T follicular helper cell (primary cell): ENCODE results near the gene DKKL1.
"Not testable (repeated sequence)": the region's sequence is repeated elsewhere in the genome, so short reads cannot be mapped to it uniquely, and the experiment has no call there.

Source experiments
- DNase-seq: peaks from one replicate; pipeline ENCODE4 v3.0.0-alpha.2; 2020; ENCODE audit warnings: low read depth

Gene DKKL1

DNA sequence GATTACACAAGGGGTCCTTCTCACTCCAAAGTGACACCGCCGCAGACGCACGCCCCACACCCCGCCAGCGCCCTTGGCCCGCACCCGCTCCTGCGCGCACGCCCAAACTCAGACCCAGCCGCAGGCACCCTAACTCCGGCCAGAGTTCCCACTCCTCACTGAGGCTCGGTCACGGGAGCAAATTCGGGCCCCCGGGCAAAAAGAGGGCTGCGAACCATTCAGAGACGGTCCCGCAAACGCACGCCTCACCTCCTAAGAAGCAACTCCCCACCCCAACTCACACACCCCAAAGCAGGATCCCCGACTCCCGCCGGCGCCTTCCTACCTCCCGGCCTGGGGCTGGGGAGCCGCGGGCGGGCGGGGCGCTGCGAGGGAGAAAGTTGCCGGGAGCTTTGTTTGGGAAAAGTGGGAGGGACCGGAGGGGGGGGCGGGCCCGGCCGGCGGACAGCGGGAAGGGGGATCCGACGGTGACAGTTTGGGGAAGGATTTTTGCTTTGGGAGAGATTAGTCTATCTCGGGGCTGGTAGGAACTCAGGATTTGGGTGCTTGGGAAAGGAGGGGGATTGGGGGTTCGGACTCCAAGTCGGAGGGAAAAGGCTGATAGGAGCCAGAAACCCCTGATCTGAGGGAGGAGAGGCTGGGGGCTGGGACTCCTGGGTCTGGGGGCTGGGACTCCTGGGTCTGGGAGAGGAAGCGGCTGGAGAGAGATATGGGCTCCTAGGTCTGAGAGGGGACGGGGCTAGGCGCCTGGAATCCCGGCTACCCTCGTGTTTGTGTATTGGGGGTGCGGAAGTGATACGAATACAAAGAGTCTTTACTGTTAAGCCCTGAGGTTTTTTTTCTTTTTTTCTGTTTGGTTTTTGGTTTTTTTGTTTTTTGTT is 1.4 kb upstream of the DKKL1 start, which contains the start of gene TEAD2:
Gene TEAD2 (minus strand): TSS at position 369 of the 881 bp plus-strand sequence. CDS start 2,341 bp downstream, outside the sequence.
- DNase-seq: no peak

DNA sequence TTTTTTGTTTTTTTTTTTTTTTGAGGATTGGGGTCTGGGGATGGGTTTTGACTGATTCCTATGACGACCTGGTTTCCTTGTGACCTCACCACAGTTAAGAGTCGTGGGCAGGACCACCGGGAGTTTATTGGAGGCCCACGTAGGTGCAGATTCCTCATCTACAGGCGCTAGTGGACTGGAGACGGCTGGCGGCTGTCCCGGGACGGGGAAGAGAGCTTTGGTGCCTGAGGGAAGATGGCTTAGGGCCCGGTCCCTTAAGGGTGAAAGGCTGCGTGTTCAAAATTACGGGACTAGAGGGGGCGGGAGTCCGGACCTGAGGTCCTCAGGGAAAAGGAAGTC is 779 bp upstream of the DKKL1 start:
- DNase-seq: no peak

DNA sequence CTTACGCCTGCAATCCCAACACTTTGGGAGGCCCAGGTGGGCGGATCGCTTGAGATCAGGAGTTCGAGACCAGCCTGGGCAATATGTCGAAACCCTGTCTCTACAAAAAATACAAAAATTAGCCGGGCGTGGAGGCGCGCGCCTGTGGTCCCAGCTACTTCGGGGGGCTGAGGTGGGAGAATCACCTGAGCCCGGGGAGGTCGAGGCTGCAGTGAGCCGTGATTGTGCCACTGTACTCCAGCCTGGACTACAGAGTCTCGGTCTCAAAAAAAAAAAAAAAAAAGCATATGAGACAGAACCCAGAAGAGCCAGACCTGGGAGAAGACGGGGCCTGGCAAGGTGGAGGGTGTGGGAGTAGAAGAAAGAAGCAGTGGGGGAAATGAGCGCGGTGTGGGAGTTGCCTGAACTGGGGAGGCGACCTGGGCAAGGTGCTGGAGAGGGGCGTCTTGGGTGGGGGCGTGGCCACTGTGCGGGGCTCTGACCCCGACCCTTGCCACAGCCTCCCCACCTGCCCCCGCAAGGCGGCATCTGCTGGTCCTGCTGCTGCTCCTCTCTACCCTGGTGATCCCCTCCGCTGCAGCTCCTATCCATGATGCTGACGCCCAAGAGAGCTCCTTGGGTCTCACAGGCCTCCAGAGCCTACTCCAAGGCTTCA is 533 bp downstream of the DKKL1 start:
- no peak for DNase-seq

DNA sequence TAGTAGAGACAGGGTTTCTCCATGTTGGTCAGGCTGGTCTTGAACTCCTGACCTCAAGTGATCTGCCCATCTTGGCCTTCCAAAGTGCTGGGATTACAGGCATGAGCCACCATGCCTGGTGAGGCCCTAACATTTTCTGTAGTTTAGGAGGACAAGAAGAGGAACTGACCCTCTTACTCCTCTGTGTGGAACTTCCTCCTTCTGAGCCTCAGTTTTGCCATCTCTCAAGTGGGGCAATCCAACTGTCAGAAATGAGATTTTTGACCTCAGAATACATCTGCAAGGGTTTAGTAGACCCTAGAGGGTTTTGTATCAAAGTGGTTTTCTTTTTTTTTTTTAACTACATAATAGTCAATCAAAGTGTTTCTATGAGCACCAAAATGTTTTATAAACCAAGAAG is 2.4 kb downstream of the DKKL1 start:
- no peak for DNase-seq

DNA sequence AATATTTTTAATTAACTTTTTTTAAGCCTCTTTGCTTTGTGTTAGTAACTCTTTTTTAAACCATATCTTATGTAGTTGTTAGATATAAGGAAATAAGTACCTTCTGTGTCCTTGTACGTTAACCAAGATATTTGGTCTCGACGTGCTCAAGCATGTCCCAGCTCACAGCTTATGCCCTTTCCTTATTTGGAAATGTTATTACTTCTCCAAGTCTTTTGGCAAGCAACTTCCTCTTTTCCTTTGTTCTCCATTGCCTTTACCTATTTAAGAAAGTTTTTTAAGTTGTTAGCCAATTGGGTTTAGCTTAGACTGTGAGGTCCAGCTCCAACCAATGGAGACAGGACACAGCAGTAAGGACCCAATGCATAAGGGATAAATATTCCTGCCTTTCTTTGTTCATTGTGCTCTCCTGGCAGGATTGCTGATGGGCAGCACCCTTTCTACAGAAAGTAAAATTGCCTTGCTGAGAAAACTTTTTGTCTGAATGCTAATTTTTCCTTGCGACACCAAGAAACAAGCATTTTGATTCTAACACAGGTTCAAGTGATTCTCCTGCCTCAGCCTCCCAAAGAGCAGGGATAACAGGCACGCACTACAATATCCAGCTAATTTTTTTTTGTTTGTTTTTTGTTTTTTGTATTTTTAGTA is 5.2 kb downstream of the DKKL1 start:
- no peak for DNase-seq

DNA sequence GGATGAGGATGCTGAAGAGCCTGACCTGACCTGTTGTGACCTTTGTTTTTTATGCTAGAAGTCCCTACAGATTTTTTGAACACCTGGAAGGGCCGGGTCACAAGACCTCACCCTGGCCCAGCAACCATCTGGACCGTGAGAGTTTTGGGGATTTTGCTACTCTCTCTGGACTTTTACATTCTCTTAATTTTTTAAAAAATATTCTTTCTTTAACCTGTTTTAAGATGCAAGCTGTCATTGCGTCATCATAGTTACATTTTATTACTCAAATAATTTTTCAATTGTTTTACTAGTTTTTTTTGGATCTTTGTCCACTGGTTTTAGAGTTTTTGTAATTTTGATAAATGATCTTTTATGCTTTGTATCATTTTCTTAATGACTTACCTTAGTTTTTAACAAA is 7.5 kb downstream of the DKKL1 start:
- DNase-seq: no peak

DNA sequence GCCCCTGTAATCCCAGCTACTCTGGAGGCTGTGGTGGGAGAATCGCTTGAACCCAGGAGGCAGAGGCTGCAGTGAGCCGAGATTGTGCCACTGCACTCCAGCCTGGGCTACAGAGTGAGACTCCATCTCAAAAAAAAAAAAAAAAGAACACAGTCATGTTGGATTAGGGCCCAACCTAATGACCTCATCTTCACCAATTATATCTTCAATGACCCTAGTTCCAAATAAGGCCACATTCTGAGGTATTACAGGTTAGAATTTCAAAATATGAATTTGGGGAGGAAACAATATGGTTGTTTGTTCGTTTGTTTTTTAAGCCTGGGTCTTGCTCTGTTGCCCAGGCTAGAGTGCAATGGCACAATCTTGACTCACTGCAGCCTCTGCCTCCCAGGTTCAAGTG is 9.5 kb downstream of the DKKL1 start:
- not testable (repeated sequence) for DNase-seq

DNA sequence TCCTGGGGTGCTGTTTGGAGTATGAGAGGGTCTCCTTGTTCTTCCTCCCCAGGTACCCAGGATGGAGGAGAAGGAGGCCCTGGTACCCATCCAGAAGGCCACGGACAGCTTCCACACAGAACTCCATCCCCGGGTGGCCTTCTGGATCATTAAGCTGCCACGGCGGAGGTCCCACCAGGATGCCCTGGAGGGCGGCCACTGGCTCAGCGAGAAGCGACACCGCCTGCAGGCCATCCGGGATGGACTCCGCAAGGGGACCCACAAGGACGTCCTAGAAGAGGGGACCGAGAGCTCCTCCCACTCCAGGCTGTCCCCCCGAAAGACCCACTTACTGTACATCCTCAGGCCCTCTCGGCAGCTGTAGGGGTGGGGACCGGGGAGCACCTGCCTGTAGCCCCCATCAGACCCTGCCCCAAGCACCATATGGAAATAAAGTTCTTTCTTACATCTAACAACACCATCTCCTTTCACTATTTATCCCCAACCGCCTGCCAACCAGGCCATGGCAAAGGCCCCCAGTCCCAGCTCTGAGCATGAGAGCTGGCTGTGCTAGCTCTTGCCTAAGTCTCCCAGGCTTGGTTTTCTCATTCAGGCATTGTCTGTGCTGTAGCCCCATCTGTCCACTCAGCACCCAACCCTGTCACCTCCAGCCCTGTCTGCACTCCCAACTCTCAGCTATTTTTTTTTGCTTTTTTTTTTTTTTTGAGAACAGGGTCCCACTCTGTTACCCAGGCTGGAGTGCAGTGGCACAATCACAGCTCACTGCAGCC is 11.2 kb downstream of the DKKL1 start:
- DNase-seq: no peak

DNA sequence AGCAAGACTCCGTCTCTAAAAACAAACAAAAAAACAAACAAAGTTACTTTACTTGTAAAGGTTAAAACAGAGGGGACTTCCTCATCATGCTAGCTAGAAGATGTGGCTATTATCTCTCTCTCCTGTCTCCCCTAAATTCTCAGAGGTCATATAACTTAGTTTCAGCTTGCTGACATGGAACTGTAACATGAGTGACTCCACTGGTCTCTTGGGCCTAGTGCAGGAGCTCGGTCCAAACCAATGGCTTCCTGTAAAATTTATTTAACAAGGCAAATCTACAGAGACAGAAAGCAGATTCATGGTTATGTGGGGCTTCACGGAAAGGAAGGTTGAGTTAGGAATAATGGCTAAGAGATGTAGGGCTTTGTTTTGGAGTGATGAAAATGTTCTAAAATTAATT is 14.8 kb downstream of the DKKL1 start:
- no peak for DNase-seq

DNA sequence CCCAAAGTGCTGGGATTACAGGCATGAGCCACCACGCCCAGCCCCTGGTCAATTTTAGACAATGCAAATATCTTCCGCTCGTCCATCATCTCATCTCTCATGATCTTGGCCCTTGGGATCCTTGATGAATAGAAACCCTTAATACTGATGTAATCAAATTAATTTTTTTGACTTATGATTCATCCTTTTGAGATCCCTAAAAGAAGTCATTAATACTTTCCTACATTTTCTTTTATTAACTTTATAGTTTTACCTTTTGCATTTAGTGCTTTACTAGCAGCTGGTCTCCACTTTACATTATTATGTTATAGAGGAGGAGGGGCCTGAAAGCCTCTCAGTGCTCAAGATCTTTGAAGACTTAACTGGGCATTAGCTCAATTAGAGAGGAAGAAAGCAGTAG is 16.7 kb downstream of the DKKL1 start:
- DNase-seq: no peak

DNA sequence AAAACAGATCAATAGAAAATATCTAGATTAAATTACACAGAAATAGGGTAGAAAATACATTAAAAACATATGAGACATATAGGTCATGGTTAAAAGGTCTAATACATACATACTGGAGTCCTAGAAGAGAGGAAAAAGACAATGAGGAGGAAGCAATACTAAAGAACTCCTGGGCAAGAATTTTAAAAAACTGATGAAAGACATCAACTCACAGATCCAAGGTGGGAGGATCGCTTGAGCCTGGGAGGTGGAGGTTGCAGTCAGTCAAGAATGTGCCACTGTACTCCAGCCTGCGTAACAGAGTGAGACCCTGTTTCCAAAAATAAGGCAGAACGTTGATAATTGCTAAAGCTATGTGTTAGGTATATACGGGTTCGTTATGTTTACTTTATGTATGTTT is 19.0 kb downstream of the DKKL1 start:
- no peak for DNase-seq

DNA sequence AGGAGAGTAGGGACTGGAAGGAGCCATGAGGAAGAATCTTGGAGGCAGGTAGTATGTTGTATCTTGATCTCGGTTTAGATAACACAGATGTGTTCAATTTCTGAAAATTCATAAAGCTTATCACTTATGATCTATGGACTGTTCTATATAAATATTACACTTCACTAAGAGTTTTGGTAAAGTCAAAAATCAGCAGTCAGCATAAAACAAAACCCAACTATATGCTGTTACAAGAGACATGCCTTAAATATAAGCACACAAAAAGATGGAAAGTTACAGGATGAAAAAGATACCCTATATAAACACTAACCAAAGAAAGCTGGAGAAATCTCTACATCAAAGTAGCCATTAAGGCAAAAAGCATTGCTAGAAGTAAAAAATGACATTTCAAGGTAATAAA is 19.9 kb downstream of the DKKL1 start:
- no peak for DNase-seq

DNA sequence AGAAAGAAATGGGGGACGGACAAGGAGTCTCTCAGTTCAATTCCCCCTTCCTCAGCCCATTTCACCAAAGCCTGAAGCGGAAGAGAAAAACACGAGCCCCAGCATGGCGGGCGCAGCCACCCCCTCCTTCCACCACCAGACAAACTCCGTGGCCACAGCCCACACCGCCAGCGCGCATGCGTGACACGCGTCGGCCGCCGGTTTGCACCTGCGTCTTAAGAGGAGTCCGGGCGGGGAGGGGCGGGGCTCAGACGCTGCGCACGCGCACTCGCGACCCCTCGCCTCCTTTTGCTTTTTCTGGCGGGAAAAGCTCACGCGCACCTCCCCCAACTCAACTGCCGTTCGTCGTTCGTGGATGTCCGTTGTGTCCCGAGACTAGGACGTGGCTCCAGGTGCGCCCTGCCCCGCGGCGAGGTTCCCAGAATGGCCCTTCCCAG is 24.3 kb downstream of the DKKL1 start, which contains the start of gene KASH5:
Gene KASH5 (plus strand): TSS at position 314 of the 437 bp plus-strand sequence. CDS start 2,635 bp downstream, outside the sequence.
- DNase-seq: peak; percentile 69

DNA sequence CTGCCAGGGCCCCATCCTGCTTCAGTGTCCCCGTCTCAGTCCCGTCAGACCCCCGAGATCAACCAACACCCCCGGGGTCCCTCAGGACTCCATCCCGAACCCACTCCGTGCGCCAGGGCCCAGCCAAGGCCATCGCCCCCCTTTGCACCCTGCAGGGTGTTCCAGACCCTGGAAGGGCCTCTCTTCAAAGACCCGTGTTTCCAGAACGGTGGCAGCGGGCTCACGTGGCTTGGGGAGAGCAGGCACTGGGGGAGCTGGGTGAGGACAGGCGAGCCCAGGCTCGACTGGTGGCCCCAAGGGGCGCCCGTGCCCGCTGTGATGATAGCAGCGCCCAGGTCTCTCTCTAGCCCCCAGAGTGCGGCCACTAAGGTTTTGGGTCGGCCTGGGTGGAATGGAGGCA is 25.7 kb downstream of the DKKL1 start:
- DNase-seq: no peak

DNA sequence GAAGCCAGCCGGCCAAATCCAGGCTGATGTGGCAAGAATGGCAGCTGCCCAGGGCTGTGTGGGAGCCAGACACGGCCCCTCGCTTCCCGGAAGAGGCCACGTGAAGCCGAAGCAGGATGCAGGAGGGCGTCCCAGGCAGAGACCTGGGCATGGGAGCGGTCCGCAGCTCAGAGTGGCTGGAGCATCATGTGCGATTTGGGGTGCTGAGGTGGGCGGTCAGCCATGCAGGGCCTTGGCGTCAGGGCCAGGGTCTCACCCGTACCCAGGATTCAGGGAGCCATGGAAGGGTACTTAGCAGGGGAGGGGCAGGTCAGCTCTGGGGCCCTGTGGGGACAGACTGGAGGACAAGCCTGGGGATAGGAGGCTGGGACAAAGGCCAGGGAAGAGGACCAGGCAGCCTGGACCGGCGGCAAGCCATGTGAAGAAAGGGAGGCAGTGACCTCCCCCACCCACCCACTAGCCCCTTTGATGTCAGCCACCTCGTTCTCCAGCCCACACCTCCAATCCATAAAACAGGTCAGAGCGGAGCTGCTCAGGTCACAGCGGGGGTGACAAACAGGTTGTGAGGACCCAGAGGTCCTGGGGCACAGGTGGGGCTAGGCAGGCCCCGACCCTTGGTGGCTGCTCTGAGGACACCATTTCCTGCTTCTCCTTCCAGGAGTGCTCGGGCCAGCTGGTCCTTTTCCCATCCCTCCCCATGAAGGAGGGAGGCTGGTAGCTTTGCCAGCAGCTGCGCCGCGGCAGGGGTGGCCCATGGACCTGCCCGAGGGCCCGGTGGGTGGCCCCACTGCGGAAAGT is 26.7 kb downstream of the DKKL1 start:
- DNase-seq: no peak

DNA sequence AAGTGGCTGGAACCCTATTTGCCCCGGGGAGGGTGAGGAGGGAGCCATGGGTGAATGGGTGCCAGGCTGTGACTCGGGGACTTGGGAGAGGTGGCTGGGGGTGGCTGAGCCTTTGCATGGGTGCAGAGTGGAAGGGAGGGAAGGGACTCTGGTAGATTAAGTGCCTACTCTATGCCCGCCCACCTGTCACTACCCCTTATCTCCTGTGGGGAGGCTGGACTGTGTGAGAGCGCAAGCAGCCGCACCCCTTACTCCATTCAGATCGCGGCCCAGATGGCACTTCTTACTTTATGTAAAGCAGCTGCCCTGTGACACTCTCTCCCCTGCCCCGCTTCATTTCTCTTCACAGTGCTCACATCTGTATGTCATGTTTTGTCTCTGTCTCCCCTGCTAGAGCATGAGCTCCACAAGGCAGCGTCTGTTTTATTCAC is 27.3 kb downstream of the DKKL1 start:
- no peak for DNase-seq

DNA sequence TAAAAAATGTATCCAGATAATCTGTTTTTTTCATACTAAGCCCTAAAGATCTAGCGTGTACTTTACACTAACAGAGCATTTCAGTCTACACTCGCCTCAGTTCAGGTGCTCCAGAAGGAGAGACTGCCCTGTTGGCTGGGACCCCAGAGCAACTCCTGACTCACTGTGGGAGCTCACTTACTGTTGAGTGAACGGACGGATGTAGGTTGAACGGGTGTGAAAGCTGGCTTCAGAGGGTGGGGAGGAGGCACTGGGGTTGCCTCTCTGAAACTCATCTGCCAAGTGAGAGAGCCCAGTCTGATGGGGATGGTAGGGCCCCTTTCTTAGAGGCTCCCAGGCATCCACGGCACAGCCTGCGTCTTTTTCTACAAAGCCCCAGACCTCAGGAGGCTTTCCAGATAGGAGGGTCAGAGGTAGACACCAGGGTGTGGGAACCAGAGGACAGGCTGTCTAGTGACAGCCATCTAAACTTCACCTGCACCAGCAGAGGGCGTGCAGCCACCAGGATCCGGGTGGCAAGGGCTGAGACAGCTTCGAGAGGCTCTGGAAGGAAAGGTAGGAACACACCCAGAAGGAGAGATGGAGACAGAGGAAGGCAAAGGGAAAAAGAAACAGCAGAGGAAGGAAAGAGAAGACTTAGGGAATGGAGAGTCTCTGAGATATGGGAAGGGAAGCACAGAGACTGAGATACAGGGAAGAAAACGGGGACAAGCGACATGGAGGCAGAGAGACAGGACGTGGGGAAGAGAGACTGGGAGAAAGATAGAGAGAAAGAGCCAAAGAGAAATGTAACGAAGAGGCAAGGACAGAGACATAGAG is 28.1 kb downstream of the DKKL1 start:
- peak; percentile 68 for DNase-seq

DNA sequence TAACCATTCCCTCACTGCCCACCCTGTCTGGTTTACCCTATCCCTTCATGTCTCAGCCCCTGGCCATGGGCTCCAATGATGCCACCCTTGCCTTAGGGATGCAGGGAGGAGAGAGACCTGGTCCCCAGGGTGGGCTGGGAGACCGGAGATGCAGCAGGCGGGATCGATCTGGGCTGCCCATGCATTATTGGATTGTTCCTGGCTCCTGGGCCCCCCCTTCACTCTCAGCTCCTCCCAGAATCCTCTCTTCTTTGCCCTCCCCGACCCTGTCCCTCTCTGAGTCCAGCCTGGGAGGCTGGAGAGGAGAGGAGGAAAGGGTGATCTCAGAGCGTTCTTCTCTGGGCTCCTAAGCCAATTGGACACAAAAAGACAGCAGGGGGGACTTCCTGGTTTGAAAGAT is 30.2 kb downstream of the DKKL1 start:
- no peak for DNase-seq

DNA sequence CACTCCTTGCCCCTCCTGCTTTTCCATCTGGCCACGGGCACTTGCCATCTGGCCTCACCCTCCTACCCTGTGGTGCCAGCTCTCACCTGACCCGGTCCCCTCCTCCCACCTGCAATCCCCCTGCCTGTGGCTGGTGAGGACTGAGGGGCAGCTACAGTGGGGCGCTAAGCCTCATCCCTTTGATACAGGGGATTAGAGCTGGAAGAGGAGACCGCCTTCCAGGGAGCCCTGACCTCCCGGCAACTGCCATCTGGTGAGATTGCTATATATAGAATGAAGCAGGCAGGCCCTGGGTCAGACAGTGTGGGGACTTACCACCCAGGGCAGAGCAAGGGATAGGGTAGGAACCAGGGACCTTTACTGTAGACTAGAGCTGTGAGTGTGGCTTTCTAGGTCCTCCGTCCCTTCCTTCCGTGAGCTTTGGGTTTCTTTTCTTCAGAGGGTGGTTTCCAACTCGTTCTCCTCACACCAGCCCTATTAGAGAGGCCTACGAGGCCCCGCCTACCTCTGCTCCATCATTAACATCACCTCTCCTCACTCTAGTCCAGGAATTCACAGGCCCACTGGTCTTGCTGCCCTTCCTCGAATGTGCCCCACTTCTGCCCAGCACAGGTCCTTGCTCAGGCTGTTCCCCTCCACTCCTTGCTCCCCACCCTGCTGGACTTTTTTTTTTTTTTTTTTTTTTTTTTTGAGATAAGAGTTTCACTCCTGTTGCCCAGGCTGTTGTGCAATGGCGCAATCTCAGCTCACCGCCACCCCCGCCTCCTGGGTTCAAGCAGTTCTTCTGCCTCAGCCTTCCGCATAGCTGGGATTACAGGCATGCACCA is 32.1 kb downstream of the DKKL1 start:
- DNase-seq: no peak
